Ovary (tissue), 9 donors: ENCODE measurements around the gene IGSF21. TPM values are rescaled to one million over a fixed set of nuclear protein-coding genes. Genes with fewer than 3 reads are reported as not detected.
A peak's percentile ranks its signal among the peaks of the same experiment; 100 is the strongest.

Source experiments
- DNase-seq, 5 donors: peaks; one replicate each; pipeline ENCODE4 v3.0.0-alpha.2; 2019 to 2020
- H3K27ac ChIP-seq, 2 donors: fragments of 200-600 bp; one replicate each; pipeline versions ENCODE4 v1.5.1 to v1.8.0; 2019 to 2022
- H3K27me3 ChIP-seq: fragments of 200-600 bp; one replicate; pipeline ENCODE4 v1.8.0; 2022
- H3K36me3 ChIP-seq: fragments of 200-600 bp; sonication (generic); one replicate; pipeline ENCODE4 v1.5.1; 2019
- H3K4me1 ChIP-seq: one replicate; pipeline ENCODE4 v1.8.1; 2013; ENCODE audit warnings: mild to moderate bottlenecking, moderate library complexity; ENCODE audit not compliant: insufficient read depth
- H3K4me3 ChIP-seq: fragments of 200-600 bp; sonication (generic); one replicate; pipeline ENCODE4 v1.5.1; 2017
- H3K9me3 ChIP-seq, 2 donors: fragments of 200-600 bp in 1 of 2; sonication (generic) in 1 of 2; one replicate each; pipeline versions ENCODE4 v1.5.1 to v1.8.1; 2013 to 2019; ENCODE audit warnings: mild to moderate bottlenecking in 1 of 2, moderate library complexity in 1 of 2
- EP300 ChIP-seq: sonication (generic); formaldehyde crosslinking; IDR thresholded peaks from one replicate; pipeline ENCODE4 v1.6.1; 2017; ENCODE audit warnings: antibody characterized with exemption
- POLR2A ChIP-seq: fragments of 450-650 bp; IDR thresholded peaks from one replicate; pipeline ENCODE4 v1.6.1; 2017; ENCODE audit warnings: antibody characterized with exemption, mild to moderate bottlenecking, moderate library complexity
- WGBS, 3 donors: extraction: QIAGEN DNeasy Blood & Tissue Kit in 1 of 3; methylation state at CpG; one replicate each; pipeline versions ENCODE4 v1.1.5 to v1.1.7; 2013 to 2017; 5-methylcytosine and 5-hydroxymethylcytosine counted together
- intact Hi-C, 4 donors: fragments of 100-400 bp; cut with DNase I; formaldehyde crosslinking; loops; one replicate each; pipeline versions ENCODE4 v1.11.0 to v1.15.1; 2022 to 2023
- polyA plus RNA-seq, 2 donors: library from polyadenylated mRNA; stranded (reverse); fragments of 200-250 nt in 1 of 2; fragments of 350-450 nt in 1 of 2; fragmentation: Illumina TruSeq in 1 of 2; extraction: RNeasy Lipid Tissue Mini Kit (QIAGEN cat#74804) in 1 of 2; gene quantifications; one replicate each; pipeline ENCODE4 v1.2.3, GENCODE V29; 2013 to 2014
- total RNA-seq, 7 donors: library from RNA; depleted of rRNA in 2 of 7; stranded (reverse); fragments of >200 nt in 2 of 7; fragmentation: NEBNext Ultra II Directional in 3 of 7; extraction: Animal tissue kit (Norgen Biotek cat#: 25700) in 3 of 7; gene quantifications; one replicate each; pipeline versions ENCODE4 v1.1.0 to v1.2.4, GENCODE V29; 2016 to 2023
- TF ChIP-seq, protein P1 (sequence below), 3 donors: fragments of 450-650 bp in 2 of 3; fragments of 200-600 bp in 1 of 3; IDR thresholded peaks; one replicate each; pipeline versions ENCODE4 v1.5.1 to v1.8.0; 2016 to 2022; ENCODE audit warnings: antibody characterized with exemption in 3 of 3, mild to moderate bottlenecking in 1 of 3
- donor health status: DM: no; HTN: no; CAD: no; lungs with moderate emphysema.
- donor health status: DM: no; HTN: no; CAD: no.
- donor health status: Bipolar disorder and iron deficiency.
- donor health status: DM: yes; HTN: yes; CAD: no.
- donor health status: DM: no; HTN: no; CAD: no.
- donor health status: DM: yes; HTN: yes; CAD: no.

IGSF21 gene
- total and polyA plus RNA-seq, 9 donors = 0.24 to 4.5 (median 1.3) TPM

DNA sequence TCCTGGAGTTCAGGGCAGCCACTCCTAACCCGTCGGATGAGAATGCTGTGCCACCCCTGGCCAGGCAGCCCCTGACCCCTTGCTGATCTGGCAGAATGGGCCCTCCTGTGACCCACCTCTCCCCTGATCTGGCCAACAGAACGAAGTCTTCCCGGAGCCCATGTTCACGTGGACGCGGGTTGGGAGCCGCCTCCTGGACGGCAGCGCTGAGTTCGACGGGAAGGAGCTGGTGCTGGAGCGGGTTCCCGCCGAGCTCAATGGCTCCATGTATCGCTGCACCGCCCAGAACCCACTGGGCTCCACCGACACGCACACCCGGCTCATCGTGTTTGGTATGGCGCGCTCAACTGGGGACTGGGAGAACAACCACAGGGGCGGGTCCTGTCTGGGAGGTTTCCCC lies 269.1 kb downstream of the IGSF21 start:
- Histone ChIP-seq H3K27ac (no peak overlapping the region), H3K4me3 (no peak overlapping the region), H3K9me3 (no peaks in the 10 kb centered on the region), H3K27me3 (no peaks in the 10 kb centered on the region), H3K4me1 (no peaks in the 10 kb centered on the region), H3K36me3 (no peaks in the 10 kb centered on the region)
- intact Hi-C loops = no loop called here
- DNase-seq = no peak
- TF ChIP-seq, protein P1, sequence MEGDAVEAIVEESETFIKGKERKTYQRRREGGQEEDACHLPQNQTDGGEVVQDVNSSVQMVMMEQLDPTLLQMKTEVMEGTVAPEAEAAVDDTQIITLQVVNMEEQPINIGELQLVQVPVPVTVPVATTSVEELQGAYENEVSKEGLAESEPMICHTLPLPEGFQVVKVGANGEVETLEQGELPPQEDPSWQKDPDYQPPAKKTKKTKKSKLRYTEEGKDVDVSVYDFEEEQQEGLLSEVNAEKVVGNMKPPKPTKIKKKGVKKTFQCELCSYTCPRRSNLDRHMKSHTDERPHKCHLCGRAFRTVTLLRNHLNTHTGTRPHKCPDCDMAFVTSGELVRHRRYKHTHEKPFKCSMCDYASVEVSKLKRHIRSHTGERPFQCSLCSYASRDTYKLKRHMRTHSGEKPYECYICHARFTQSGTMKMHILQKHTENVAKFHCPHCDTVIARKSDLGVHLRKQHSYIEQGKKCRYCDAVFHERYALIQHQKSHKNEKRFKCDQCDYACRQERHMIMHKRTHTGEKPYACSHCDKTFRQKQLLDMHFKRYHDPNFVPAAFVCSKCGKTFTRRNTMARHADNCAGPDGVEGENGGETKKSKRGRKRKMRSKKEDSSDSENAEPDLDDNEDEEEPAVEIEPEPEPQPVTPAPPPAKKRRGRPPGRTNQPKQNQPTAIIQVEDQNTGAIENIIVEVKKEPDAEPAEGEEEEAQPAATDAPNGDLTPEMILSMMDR (IDR thresholded peaks at IDR 0.05) = no peak
- TF ChIP-seq POLR2A = no peak
- 89 to 90% (median 90%) methylated on average over 24 of the region's 24 CpGs for WGBS, 3 donors

DNA sequence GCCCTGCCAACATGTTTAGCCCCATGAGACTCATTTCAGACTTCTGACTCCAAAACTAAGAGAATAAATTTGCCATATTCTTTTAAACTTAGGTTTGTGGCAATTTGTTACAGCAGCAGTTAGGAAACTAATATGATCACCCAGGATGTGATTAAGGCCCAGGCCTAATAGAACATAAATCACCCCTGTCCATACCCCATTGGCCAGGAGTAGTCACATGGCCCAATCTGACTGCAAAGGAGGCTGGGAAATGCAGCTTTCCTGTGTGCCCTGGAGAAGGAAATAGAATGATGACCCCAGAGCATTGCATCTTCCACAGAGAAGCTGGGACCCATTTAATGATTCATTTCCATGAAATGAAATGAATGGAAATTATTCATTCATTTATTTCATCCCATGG lies 272.7 kb downstream of the IGSF21 start:
- no peak for TF ChIP-seq POLR2A
- TF ChIP-seq, protein P1 (IDR thresholded peaks at IDR 0.05) = no peak
- TF ChIP-seq EP300 = no peak
- peaks cover 9% of the 10 kb centered on the region for H3K4me1 ChIP-seq
- intact Hi-C loops = no loop called here
- H3K27me3 ChIP-seq = no peaks in the 10 kb centered on the region
- DNase-seq = no peak
- no peak overlapping the region for H3K4me3 ChIP-seq
- H3K27ac ChIP-seq = no peak overlapping the region
- no peaks in the 10 kb centered on the region for H3K36me3 ChIP-seq
- H3K9me3 ChIP-seq = no peaks in the 10 kb centered on the region

DNA sequence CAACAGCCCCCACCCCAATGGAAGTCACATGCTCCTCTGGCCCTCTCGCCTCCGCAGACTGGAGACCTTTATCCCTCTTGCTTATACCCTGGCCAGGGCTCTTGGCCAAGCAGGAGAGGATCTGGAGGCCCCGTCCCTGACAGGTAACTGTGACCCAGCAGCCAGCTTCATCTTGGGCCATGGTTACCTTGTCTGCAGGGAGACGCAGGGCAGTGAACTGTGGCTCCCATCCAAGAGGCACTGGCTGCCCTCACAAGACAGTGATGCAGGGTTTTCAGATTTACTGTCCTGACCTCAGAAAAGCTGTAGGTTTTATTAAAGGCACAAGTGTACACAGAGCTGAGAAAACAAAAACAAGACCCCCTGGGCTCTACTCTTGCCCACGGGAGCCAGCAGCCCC lies 276.5 kb downstream of the IGSF21 start:
- intact Hi-C loops = no loop called here
- Histone ChIP-seq H3K4me3 (no peak overlapping the region), H3K27me3 (no peaks in the 10 kb centered on the region), H3K4me1 (peaks cover 10% of the 10 kb centered on the region), H3K9me3 (no peaks in the 10 kb centered on the region), H3K36me3 (no peaks in the 10 kb centered on the region), H3K27ac (peak overlapping the region; percentile 52 to 85)
- DNase-seq = peak in 2 of 5 donors; percentile 14 to 23
- 33 to 36% (median 36%) methylated on average over 5 of the region's 5 CpGs for WGBS, 3 donors
- TF ChIP-seq EP300 = no peak
- TF ChIP-seq, protein P1 (IDR thresholded peaks at IDR 0.05) = no peak
- TF ChIP-seq POLR2A = no peak

DNA sequence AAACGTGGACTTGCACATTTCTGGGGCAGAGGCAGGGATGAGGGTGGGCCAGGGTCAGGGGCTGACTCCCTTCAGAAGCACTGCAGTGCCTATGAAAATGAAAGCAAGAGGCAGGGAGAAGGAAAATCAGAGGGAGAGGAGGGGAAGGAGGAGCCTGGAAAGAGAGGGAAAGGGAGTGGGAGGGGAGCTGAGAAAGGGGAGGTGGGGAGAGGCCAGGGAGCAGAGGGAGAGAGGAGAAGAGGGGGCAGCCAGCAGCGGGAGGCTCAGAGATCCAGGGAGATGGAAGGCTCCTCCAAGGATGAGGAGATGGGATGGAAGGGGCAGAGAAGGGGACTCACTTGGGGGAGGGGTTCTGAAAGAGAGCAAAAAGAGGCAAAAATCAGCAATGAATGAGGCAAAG lies 276.9 kb downstream of the IGSF21 start:
- DNase-seq = peak in 1 of 5 donors; percentile 29
- Histone ChIP-seq H3K4me1 (peaks cover 10% of the 10 kb centered on the region), H3K27me3 (no peaks in the 10 kb centered on the region), H3K36me3 (no peaks in the 10 kb centered on the region), H3K9me3 (no peaks in the 10 kb centered on the region), H3K27ac (peak overlapping the region in 1 of 2 donors; percentile 85), H3K4me3 (no peak overlapping the region)
- intact Hi-C loops = no loop called here
- TF ChIP-seq, protein P1 (IDR thresholded peaks at IDR 0.05) = no peak
- TF ChIP-seq POLR2A = no peak
- TF ChIP-seq EP300 = no peak
- 2 to 3% (median 3%) methylated on average over 2 of the region's 2 CpGs for WGBS, 3 donors
